GM12801 (cell line): Measurements from ENCODE around the gene LSG1.

Experiments used
- CTCF ChIP-seq: IDR thresholded peaks from one replicate; pipeline ENCODE4 v1.5.1; 2011; ENCODE audit warnings: control low read depth; ENCODE audit not compliant: insufficient read length; ENCODE audit errors: extremely low read depth

The LSG1 gene

GRCh38 chr3:194691481-194692283, 19.7 kb upstream of the LSG1 start:
- no peak for TF ChIP-seq CTCF

DNA sequence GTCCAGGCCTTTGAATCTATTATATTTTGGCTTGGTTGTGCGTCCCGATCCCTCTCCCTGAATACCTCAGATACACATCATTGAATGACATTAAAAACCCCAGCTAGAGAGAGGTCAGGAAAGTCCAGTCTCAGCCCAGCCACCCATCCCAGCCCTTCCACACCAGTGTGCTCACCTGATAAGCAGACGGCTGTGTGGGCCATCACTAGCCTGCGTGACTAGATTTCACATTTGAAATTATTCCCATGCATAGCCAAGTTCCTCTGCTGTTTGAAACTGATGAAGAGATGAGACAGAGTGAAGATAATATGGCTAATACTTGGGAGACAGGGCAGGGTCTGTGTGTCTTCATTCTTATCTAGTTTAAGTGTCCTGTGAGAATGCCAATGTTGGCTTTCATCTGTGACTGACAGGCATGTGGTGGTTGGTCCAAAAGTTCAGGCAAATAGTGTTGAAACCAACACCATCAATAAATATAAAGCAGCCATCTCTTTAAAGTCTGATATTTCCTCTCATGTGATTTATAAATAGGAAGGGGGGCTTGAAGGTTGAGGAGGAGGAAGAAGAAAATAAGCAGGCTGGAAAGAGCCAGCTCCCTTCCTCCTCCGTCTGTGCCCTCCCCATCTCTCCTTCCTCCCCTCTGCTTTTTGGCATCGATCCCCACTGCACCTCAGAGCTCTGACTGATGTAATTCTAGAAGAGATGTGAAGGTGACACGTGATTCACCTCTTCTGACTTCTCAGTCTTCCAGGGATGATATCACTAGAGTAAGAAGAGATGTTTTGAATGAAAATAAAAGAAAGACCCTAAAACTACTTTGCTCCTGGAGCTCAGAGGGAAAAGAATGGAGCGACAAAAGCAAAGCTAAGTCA, 18.7 kb upstream of the LSG1 start:
- TF ChIP-seq CTCF, result no peak

GRCh38 chr3:194689493-194689944, 17.5 kb upstream of the LSG1 start:
- TF ChIP-seq CTCF, result no peak

DNA sequence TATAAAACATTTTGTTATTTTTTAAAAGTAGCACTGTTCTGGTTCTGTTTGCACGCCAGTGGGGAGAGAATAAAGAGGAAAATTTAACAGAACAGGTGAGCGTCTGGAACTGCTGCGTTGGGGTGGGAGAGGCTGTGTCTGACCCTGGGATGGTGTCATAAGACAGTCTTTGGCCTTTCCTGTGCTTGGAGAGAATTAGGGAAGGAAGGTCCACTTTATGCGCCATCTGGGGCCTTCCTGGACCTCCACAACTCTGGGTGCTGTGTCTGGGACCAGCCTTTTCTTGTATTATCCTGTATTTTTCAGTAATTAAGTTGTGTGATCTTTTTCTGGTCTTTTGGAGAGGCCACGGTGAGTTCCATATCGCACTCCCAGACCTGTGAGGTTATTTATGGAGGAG, 17.0 kb upstream of the LSG1 start:
- TF ChIP-seq CTCF, result no peak

DNA sequence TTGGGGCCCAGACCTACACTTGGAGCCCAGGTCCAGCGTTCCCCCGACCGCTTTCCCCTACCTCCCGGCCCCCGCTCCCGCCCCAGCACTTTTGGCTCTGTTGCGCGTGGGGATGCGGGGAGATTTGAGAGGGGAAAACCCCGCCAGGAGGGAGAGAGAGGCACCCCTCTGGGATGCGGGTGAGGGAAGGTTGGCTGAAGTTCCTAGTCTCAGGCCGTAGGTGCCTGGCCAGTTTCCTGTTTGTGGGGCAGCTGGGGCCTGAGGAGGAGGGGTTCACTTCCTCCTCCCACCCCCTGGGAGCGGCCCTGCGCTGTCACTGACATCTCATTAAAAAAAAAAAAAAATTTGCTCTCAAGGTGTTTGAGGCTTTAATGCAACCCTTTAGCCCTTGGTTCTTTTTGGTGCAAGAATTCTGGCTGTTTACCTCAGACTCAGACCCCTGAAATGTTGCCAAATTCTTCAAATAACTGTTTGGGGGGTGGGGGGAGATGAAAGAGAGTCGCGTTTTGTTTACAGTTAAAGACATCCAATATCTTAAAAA, 16.3 kb upstream of the LSG1 start:
- no peak for TF ChIP-seq CTCF

DNA sequence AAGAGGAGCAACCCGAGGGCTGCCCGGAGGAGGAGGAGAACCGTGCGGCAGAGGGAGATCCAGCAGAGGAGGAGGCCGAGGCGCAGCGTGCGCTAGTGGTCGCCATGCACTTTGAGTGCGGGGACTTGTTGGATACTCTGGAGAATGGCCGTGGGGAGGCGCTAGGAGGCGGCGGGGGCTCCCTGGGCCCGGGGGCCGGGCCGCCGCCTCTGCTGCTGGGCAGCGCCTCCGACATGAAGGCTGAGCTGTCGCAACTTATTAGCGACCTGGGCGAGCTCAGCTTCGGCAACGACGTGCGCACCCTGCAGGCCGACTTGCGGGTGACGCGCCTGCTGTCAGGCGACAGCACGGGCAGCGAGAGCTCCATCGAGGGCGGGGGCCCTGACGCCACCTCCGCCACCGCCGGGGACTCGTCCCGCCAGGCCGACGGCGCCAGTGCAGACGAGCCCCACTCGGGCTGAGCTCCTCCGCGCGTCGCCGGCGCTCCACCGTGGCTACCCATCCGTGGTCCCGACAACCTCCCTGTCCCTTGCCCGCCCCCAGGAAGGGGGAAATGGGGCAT, 15.7 kb upstream of the LSG1 start:
- no peak for TF ChIP-seq CTCF
